SK-N-MC (cell line): ENCODE measurements around the gene GIGYF2.

Source experiments
- DNase-seq: peaks from one replicate; pipeline ENCODE4 v3.0.0-alpha.2; 2011; ENCODE audit warnings: low read depth, low spot score
- H3K27ac ChIP-seq: fragments of 200-600 bp; sonication (generic); 2 replicates; pipeline ENCODE4 v1.5.1; 2016; ENCODE audit warnings: mixed run types
- H3K36me3 ChIP-seq: fragments of 200-600 bp; sonication (generic); 2 replicates; pipeline ENCODE4 v1.6.1; 2017; ENCODE audit warnings: antibody characterized with exemption, low read length, mixed read lengths; ENCODE audit not compliant: insufficient read depth
- H3K4me3 ChIP-seq: fragments of 200-600 bp; sonication (generic); 2 replicates; pipeline ENCODE4 v1.5.1; 2016
- H3K9ac ChIP-seq: fragments of 200-600 bp; sonication (generic); 2 replicates; pipeline ENCODE4 v1.8.0; 2017; ENCODE audit warnings: mixed run types, mixed read lengths; ENCODE audit not compliant: insufficient read length
- H3K9me3 ChIP-seq: fragments of 200-600 bp; sonication (generic); 2 replicates; pipeline ENCODE4 v1.6.1; 2017; ENCODE audit warnings: low read depth, mild to moderate bottlenecking, antibody characterized with exemption, low read length, moderate library complexity, mixed read lengths
- EZH2 ChIP-seq: fragments of 200-600 bp; sonication (generic); IDR thresholded peaks from one replicate; pipeline ENCODE4 v1.6.1; 2017; ENCODE audit warnings: antibody characterized with exemption
- FOXP2 ChIP-seq: optimal IDR thresholded peaks from 2 replicates; pipeline ENCODE3; 2011; ENCODE audit warnings: mild to moderate bottlenecking, moderate library complexity; ENCODE audit not compliant: insufficient read depth; ENCODE audit errors: extremely low read length, control extremely low read depth
- POLR2AphosphoS5 ChIP-seq: IDR thresholded peaks from 2 replicates; pipeline ENCODE4 v1.6.1; 2012; ENCODE audit warnings: mild to moderate bottlenecking, low read depth, low read length, borderline replicate concordance

GIGYF2 gene

GRCh38 chr2:232761301-232761907 is 64.3 kb downstream of the GIGYF2 start:
- Histone ChIP-seq H3K27ac (no peak overlapping the region), H3K4me3 (no peak overlapping the region), H3K9ac (no peak overlapping the region), H3K9me3 (no peaks in the 10 kb centered on the region), H3K36me3 (peaks cover 63% of the 10 kb centered on the region)
- no peak for DNase-seq
- no peak for TF ChIP-seq FOXP2
- TF ChIP-seq POLR2AphosphoS5, result no peak
- TF ChIP-seq EZH2, result no peak

GRCh38 chr2:232767866-232768265 is 70.7 kb downstream of the GIGYF2 start:
- DNase-seq, result no peak
- TF ChIP-seq EZH2 (no peak), POLR2AphosphoS5 (no peak), FOXP2 (no peak)
- Histone ChIP-seq H3K36me3 (peaks cover 53% of the 10 kb centered on the region), H3K4me3 (no peak overlapping the region), H3K27ac (no peak overlapping the region), H3K9me3 (no peaks in the 10 kb centered on the region), H3K9ac (no peak overlapping the region)

GRCh38 chr2:232770207-232770606 is 73.1 kb downstream of the GIGYF2 start:
- TF ChIP-seq EZH2, result no peak
- no peak for TF ChIP-seq FOXP2
- no peak for TF ChIP-seq POLR2AphosphoS5
- Histone ChIP-seq H3K4me3 (no peak overlapping the region), H3K36me3 (peaks cover 36% of the 10 kb centered on the region), H3K9ac (no peak overlapping the region), H3K27ac (peak overlapping the region; percentile 22; the same call in 1 of the 2 replicates), H3K9me3 (no peaks in the 10 kb centered on the region)
- no peak for DNase-seq

GRCh38 chr2:232771870-232772269 is 74.7 kb downstream of the GIGYF2 start:
- H3K27ac ChIP-seq, result no peak overlapping the region
- H3K36me3 ChIP-seq, result peaks cover 28% of the 10 kb centered on the region
- H3K4me3 ChIP-seq, result no peak overlapping the region
- no peak overlapping the region for H3K9ac ChIP-seq
- no peak for DNase-seq
- H3K9me3 ChIP-seq, result no peaks in the 10 kb centered on the region
- TF ChIP-seq POLR2AphosphoS5, result no peak
- no peak for TF ChIP-seq EZH2
- TF ChIP-seq FOXP2, result no peak

- TF ChIP-seq EZH2 (no peak), FOXP2 (no peak), POLR2AphosphoS5 (no peak)
- H3K9me3 ChIP-seq, result no peaks in the 10 kb centered on the region
- no peak overlapping the region for H3K4me3 ChIP-seq
- H3K27ac ChIP-seq, result no peak overlapping the region
- H3K9ac ChIP-seq, result no peak overlapping the region
- no peak for DNase-seq
- peaks cover 31% of the 10 kb centered on the region for H3K36me3 ChIP-seq
Measured at GRCh38 chr2:232772531-232772930, 75.4 kb downstream of the GIGYF2 start.

GRCh38 chr2:232773815-232774214 is 76.7 kb downstream of the GIGYF2 start:
- H3K27ac ChIP-seq, result no peak overlapping the region
- no peak overlapping the region for H3K4me3 ChIP-seq
- H3K9ac ChIP-seq, result no peak overlapping the region
- TF ChIP-seq EZH2 (no peak), POLR2AphosphoS5 (no peak), FOXP2 (no peak)
- H3K9me3 ChIP-seq, result no peaks in the 10 kb centered on the region
- DNase-seq, result no peak
- H3K36me3 ChIP-seq, result peaks cover 20% of the 10 kb centered on the region

- Histone ChIP-seq H3K36me3 (peaks cover 8% of the 10 kb centered on the region; the same call in 1 of the 2 replicates), H3K9ac (no peak within 1 kb of the TSS), H3K9me3 (no peaks in the 10 kb centered on the region), H3K27ac (no peak within 1 kb of the TSS), H3K4me3 (no peak within 1 kb of the TSS)
- DNase-seq, result no peak
- TF ChIP-seq FOXP2 (no peak), EZH2 (no peak), POLR2AphosphoS5 (no peak)
Measured at GRCh38 chr2:232776435-232776834, 79.3 kb downstream of the GIGYF2 start, which contains the start of gene KCNJ13. TSS of gene KCNJ13 (minus strand) at chr2:232776565. CDS start at chr2:232771362, 5,203 bp downstream.

- no peak for TF ChIP-seq FOXP2
- TF ChIP-seq POLR2AphosphoS5, result no peak
- TF ChIP-seq EZH2, result no peak
- no peak overlapping the region for H3K27ac ChIP-seq
- no peak for DNase-seq
- no peak overlapping the region for H3K9ac ChIP-seq
- H3K36me3 ChIP-seq, result 0 out of 2 replicates have a peak, but pooled peaks cover 8% of the 10 kb centered on the region
- no peaks in the 10 kb centered on the region for H3K9me3 ChIP-seq
- no peak overlapping the region for H3K4me3 ChIP-seq
Measured at GRCh38 chr2:232777276-232777675, 80.1 kb downstream of the GIGYF2 start.

GRCh38 chr2:232779465-232779864 is 82.3 kb downstream of the GIGYF2 start:
- Histone ChIP-seq H3K9me3 (no peaks in the 10 kb centered on the region), H3K36me3 (0 out of 2 replicates have a peak, but pooled peaks cover 3% of the 10 kb centered on the region), H3K4me3 (no peak overlapping the region), H3K9ac (no peak overlapping the region), H3K27ac (no peak overlapping the region)
- TF ChIP-seq FOXP2 (no peak), EZH2 (no peak), POLR2AphosphoS5 (no peak)
- DNase-seq, result no peak
